ENCODE data around the gene HDGF.

The HDGF gene

GRCh38 chr1:156721131-156721530 is 30.3 kb downstream of the HDGF start:
- no peak overlapping the region for H3K4me3 ChIP-seq (ENCODE audit: low read length)
- TF ChIP-seq CTCF (IDR thresholded peaks at IDR 0.05; ENCODE audit: insufficient read depth, low read depth, low read length, missing control alignments), result no peak
- DNase-seq (ENCODE audit: low read depth), result no peak

GRCh38 chr1:156717351-156717750 is 34.1 kb downstream of the HDGF start:
- TF ChIP-seq CTCF (IDR thresholded peaks at IDR 0.05; ENCODE audit: insufficient read depth, low read depth, low read length, missing control alignments), result no peak
- H3K4me3 ChIP-seq (ENCODE audit: low read length), result no peak overlapping the region
- DNase-seq (ENCODE audit: low read depth), result no peak

GRCh38 chr1:156714830-156715229 is 36.6 kb downstream of the HDGF start:
- no peak for DNase-seq (ENCODE audit: low read depth)
- H3K4me3 ChIP-seq (ENCODE audit: low read length), result no peak overlapping the region
- TF ChIP-seq CTCF (IDR thresholded peaks at IDR 0.05; ENCODE audit: insufficient read depth, low read depth, low read length, missing control alignments), result no peak

- peak; percentile 52 for DNase-seq (ENCODE audit: low read depth)
- no peak overlapping the region for H3K4me3 ChIP-seq (ENCODE audit: low read length)
- no peak for TF ChIP-seq CTCF (IDR thresholded peaks at IDR 0.05; ENCODE audit: insufficient read depth, low read depth, low read length, missing control alignments)
Observed at GRCh38 chr1:156712626-156713025, 38.8 kb downstream of the HDGF start.

- TF ChIP-seq CTCF (IDR thresholded peaks at IDR 0.05; ENCODE audit: insufficient read depth, low read depth, low read length, missing control alignments), result no peak
- no peak for DNase-seq (ENCODE audit: low read depth)
- H3K4me3 ChIP-seq (ENCODE audit: low read length), result no peak overlapping the region
Observed at GRCh38 chr1:156711011-156711817, 40.3 kb downstream of the HDGF start.

- peak; percentile 93 for DNase-seq (ENCODE audit: low read depth)
- TF ChIP-seq CTCF (IDR thresholded peaks at IDR 0.05; ENCODE audit: insufficient read depth, low read depth, low read length, missing control alignments), result no peak
- H3K4me3 ChIP-seq (ENCODE audit: low read length), result no peak overlapping the region
Observed at GRCh38 chr1:156709757-156710489, 41.6 kb downstream of the HDGF start.

All from epithelial cell of esophagus (primary cell).